Colonic mucosa (tissue), 4 donors: ENCODE measurements around the gene MIPEP. TPM values are rescaled to one million over a fixed set of nuclear protein-coding genes. Genes with fewer than 3 reads are reported as not detected.

Experiments used
- DNase-seq: peaks from one replicate; pipeline ENCODE4 v3.0.0-alpha.2; 2020
- H3K27ac ChIP-seq: fragments of 200-600 bp; one replicate; pipeline ENCODE4 v1.8.0; 2021
- H3K27me3 ChIP-seq: fragments of 200-600 bp; one replicate; pipeline ENCODE4 v1.8.0; 2021
- H3K36me3 ChIP-seq: fragments of 200-600 bp; one replicate; pipeline ENCODE4 v1.8.0; 2021
- H3K4me1 ChIP-seq: fragments of 200-600 bp; one replicate; pipeline ENCODE4 v1.8.0; 2021; ENCODE audit warnings: mild to moderate bottlenecking
- H3K4me3 ChIP-seq: fragments of 200-600 bp; one replicate; pipeline ENCODE4 v1.8.0; 2021
- H3K9ac ChIP-seq, 2 donors: one replicate each; pipeline ENCODE4 v1.7.0; 2013; ENCODE audit warnings: control low read depth in 2 of 2, low read depth in 2 of 2, low read length in 2 of 2
- H3K9me3 ChIP-seq: fragments of 200-600 bp; one replicate; pipeline ENCODE4 v1.8.0; 2021
- CTCF ChIP-seq: fragments of 200-600 bp; IDR thresholded peaks from one replicate; pipeline ENCODE4 v1.8.0; 2022; ENCODE audit warnings: antibody characterized with exemption, mild to moderate bottlenecking
- intact Hi-C: fragments of 100-400 bp; cut with DNase I; formaldehyde crosslinking; loops from one replicate; pipeline ENCODE4 v1.14.1; 2022
- total RNA-seq, 2 donors: library from RNA; stranded (reverse); fragmentation: NEBNext Ultra II Directional in 1 of 2; extraction: Animal tissue kit (Norgen Biotek cat#: 25700) in 1 of 2; gene quantifications; one replicate each; pipeline ENCODE4 v1.2.1, GENCODE V29; 2021
- donor health status: healthy.
- donor health status: DM: no; HTN: no; CAD: no.
- donor health status: DM: no; HTN: no; CAD: no.

The MIPEP gene
- total RNA-seq, 2 donors from 2014 or later = 25.9 to 33.0 TPM

DNA sequence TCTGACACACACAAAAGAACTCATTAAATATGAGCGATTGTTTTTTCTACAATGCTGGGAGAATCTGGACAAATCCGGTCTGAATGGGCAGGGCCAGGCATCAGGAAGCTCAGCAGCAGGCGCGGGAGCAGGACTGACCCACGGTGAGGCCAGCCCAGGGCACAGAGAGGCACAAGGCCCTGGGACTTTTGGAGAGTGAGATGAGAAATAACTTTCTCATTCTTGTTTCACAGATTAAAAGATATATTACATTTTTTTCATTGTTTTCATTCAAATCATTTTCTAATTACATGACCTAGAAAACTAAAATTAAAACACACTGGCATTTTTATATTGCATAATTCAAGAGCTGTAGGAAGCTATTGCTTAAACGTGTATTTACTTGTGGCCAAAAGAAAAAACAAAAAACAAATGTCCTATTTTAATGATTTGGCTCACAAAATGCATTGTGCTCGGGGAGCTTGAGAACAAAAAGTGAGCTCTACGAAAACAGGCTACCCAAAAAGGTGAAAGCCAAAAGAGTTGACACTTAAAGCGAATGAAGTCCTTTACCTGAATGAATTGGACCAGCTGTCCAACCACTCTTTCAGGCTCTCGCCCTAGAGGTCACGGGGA is 185.8 kb downstream of the MIPEP start:
- Histone ChIP-seq H3K36me3 (no peaks in the 10 kb centered on the region), H3K27ac (no peak overlapping the region), H3K9me3 (no peaks in the 10 kb centered on the region), H3K27me3 (no peaks in the 10 kb centered on the region), H3K9ac (no peak overlapping the region), H3K4me3 (no peak overlapping the region), H3K4me1 (no peaks in the 10 kb centered on the region)
- intact Hi-C loops = no loop called here
- no peak for DNase-seq
- no peak for TF ChIP-seq CTCF

DNA sequence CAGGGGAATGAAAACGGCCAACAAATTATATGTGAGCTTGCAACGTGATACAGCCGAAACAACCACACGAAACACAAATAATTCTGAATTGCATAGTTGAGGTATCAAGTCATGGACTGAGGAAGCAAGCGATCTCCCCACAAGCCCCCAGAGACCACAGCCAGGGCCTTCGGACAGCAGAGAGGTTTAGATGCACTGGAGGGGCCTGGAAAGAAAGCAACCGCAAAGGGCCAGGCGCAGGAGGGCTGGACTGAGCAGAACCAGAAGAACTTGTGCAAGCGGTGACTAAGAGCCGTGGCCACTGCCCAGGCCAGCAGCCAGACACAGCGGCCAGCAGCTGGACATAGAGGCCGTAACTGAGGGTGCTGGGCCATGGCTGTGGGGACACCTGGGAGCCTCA is 187.6 kb downstream of the MIPEP start:
- Histone ChIP-seq H3K9ac (no peak overlapping the region), H3K27me3 (no peaks in the 10 kb centered on the region), H3K4me1 (no peaks in the 10 kb centered on the region), H3K4me3 (no peak overlapping the region), H3K9me3 (no peaks in the 10 kb centered on the region), H3K27ac (no peak overlapping the region), H3K36me3 (no peaks in the 10 kb centered on the region)
- TF ChIP-seq CTCF = no peak
- no peak for DNase-seq
- intact Hi-C loops = no loop called here

DNA sequence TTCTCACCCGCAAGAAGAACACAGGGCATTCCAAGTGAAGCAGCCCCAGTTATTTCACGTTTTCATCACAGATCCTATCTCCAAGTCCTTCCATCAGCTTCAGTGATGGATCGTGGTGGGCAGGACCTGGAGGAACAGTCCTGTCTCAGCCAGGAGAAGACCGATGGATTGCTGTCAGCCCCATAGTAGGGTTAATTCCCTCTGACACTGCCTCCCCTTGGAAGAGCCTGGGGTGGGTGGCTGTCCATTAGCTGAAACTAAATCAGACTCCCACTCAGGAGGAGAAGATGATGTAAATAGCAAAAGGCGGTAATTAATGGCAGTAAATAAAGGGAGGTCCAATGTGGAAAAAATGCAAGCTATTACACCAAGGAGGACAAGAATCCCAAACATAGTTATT is 188.0 kb downstream of the MIPEP start:
- no peak overlapping the region for H3K27ac ChIP-seq
- TF ChIP-seq CTCF = no peak
- intact Hi-C loops = no loop called here

DNA sequence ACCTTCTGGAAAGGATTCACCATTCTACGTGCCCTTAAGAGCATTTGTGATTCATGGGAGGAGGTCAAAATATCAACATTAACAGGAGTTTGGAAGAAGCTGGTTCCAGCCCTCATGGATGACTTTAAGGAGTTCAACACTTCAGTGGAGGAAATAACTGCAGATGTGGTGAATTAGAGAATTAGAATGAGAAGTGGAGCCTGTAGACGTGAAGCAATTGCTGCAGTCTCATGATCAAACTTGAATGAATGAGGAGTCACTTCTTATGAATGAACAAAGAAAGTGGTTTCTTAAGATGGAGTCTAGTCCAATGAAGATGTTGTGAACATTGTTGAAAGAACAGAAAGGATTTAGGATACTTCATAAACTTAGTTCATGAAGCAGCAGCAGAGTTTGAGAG is 189.9 kb downstream of the MIPEP start:
- no peak for DNase-seq
- intact Hi-C loops = no loop called here
- Histone ChIP-seq H3K27me3 (no peaks in the 10 kb centered on the region), H3K9ac (no peak overlapping the region), H3K4me1 (no peaks in the 10 kb centered on the region), H3K9me3 (no peaks in the 10 kb centered on the region), H3K36me3 (no peaks in the 10 kb centered on the region), H3K4me3 (no peak overlapping the region), H3K27ac (no peak overlapping the region)
- no peak for TF ChIP-seq CTCF

More for the DNA sequence above, 188.0 kb downstream of the MIPEP start:
- Histone ChIP-seq H3K9ac (no peak overlapping the region), H3K36me3 (no peaks in the 10 kb centered on the region), H3K9me3 (no peaks in the 10 kb centered on the region), H3K4me1 (no peaks in the 10 kb centered on the region), H3K27me3 (no peaks in the 10 kb centered on the region), H3K4me3 (no peak overlapping the region)
- no peak for DNase-seq

GRCh38 chr13:23697772-23698313 is 191.4 kb downstream of the MIPEP start:
- no peak for DNase-seq
- TF ChIP-seq CTCF = no peak
- intact Hi-C loops = no loop called here

More at GRCh38 chr13:23697772-23698313, 191.4 kb downstream of the MIPEP start:
- no peak overlapping the region for H3K4me3 ChIP-seq
- no peaks in the 10 kb centered on the region for H3K27me3 ChIP-seq
- H3K9ac ChIP-seq = no peak overlapping the region
- H3K9me3 ChIP-seq = no peaks in the 10 kb centered on the region
- H3K27ac ChIP-seq = no peak overlapping the region
- H3K4me1 ChIP-seq = no peaks in the 10 kb centered on the region
- no peaks in the 10 kb centered on the region for H3K36me3 ChIP-seq
